Tibial nerve (tissue), 4 donors: ENCODE data around the gene EMC1. TPM values are rescaled to one million over a fixed set of nuclear protein-coding genes. Genes with fewer than 3 reads are reported as not detected.

Experiments used
- DNase-seq, 2 donors: peaks; one replicate each; pipeline ENCODE4 v3.0.0-alpha.2; 2019; ENCODE audit warnings: low spot score in 2 of 2
- H3K27ac ChIP-seq, 4 donors: fragments of 200-600 bp; sonication (generic) in 3 of 4; one replicate each; pipeline ENCODE4 v1.5.1; 2017 to 2019; ENCODE audit warnings: mild to moderate bottlenecking in 1 of 4
- H3K27me3 ChIP-seq, 2 donors: fragments of 200-600 bp; sonication (generic) in 1 of 2; one replicate each; pipeline versions ENCODE4 v1.5.1 to v1.6.0; 2017 to 2019
- H3K36me3 ChIP-seq, 3 donors: fragments of 200-600 bp; sonication (generic); one replicate each; pipeline ENCODE4 v1.5.1; 2018 to 2019
- H3K4me1 ChIP-seq, 4 donors: fragments of 200-600 bp; sonication (generic) in 3 of 4; one replicate each; pipeline ENCODE4 v1.5.1; 2017 to 2019
- H3K4me3 ChIP-seq, 4 donors: fragments of 200-600 bp; sonication (generic) in 3 of 4; one replicate each; pipeline ENCODE4 v1.5.1; 2017 to 2019; ENCODE audit warnings: mild to moderate bottlenecking in 1 of 4, moderate library complexity in 1 of 4
- H3K9me3 ChIP-seq, 4 donors: fragments of 200-600 bp; sonication (generic) in 3 of 4; one replicate each; pipeline ENCODE4 v1.5.1; 2017 to 2019
- CTCF ChIP-seq, 5 experiments: fragments of 200-600 bp in 3 of 5; fragments of 450-650 bp in 2 of 5; sonication (generic) in 3 of 5; IDR thresholded peaks; one replicate each; pipeline ENCODE4 v1.5.1; 2016 to 2019; ENCODE audit warnings: antibody characterized with exemption in 5 of 5, mild to moderate bottlenecking in 3 of 5, moderate library complexity in 2 of 5
- EP300 ChIP-seq, 2 donors: sonication (generic); formaldehyde crosslinking; IDR thresholded peaks; one replicate each; pipeline ENCODE4 v1.6.1; 2017; ENCODE audit warnings: antibody characterized with exemption in 2 of 2, mild to moderate bottlenecking in 1 of 2
- POLR2A ChIP-seq, 2 donors: fragments of 450-650 bp; IDR thresholded peaks; one replicate each; pipeline ENCODE4 v1.6.1; 2017; ENCODE audit warnings: antibody characterized with exemption in 2 of 2, mild to moderate bottlenecking in 2 of 2, moderate library complexity in 2 of 2
- WGBS, 2 donors: methylation state at CpG; one replicate each; pipeline ENCODE4 v1.1.5; 2018; 5-methylcytosine and 5-hydroxymethylcytosine counted together
- total RNA-seq, 4 donors: library from RNA; depleted of rRNA; stranded (reverse); fragments of >200 nt; gene quantifications; one replicate each; pipeline ENCODE4 v1.1.0, GENCODE V29; 2016

Gene EMC1
- total RNA-seq, 4 donors from 2014 or later, result 25.6 to 46.8 (median 39.1) TPM

GRCh38 chr1:19166066-19166465 lies 85.3 kb downstream of the EMC1 start:
- H3K27ac ChIP-seq, result no peak overlapping the region
- H3K4me1 ChIP-seq, result no peaks in the 10 kb centered on the region
- H3K9me3 ChIP-seq, result no peaks in the 10 kb centered on the region
- 76 to 78% methylated on average over 3 of the region's 3 CpGs for WGBS, 2 donors
- H3K27me3 ChIP-seq, result no peaks in the 10 kb centered on the region
- peaks cover 0 to 100% (median 40%) of the 10 kb centered on the region in 3 donors for H3K36me3 ChIP-seq
- no peak for DNase-seq
- H3K4me3 ChIP-seq, result no peak overlapping the region
- TF ChIP-seq EP300 (IDR thresholded peaks at IDR 0.05), result no peak
- TF ChIP-seq POLR2A (IDR thresholded peaks at IDR 0.05), result no peak
- TF ChIP-seq CTCF (IDR thresholded peaks at IDR 0.05), result no peak

Other genes with a start within 250 kb of the EMC1 start
- 100 to 1,000 TPM; 107 to 190 (median 142) TPM for gene UBR4, start 41.3 kb downstream of the EMC1 start, total RNA-seq
- gene MRTO4, start 281 bp upstream of the EMC1 start, total RNA-seq, result 10 to 100 TPM; 16.4 to 33.0 (median 19.5) TPM
- gene AKR7A3, start 37.2 kb upstream of the EMC1 start, total RNA-seq, result 1 to 10 TPM in 3 of 4 donors, under 1 TPM in 1; 0.84 to 4.1 (median 2.5) TPM
- 10 to 100 TPM; 64.5 to 91.0 (median 80.7) TPM for gene AKR7A2, start 60.6 kb upstream of the EMC1 start, total RNA-seq
- 10 to 100 TPM; 14.4 to 30.3 (median 21.2) TPM for gene SLC66A1, start 60.8 kb upstream of the EMC1 start, total RNA-seq
- gene CAPZB, start 234.0 kb upstream of the EMC1 start, total RNA-seq, result 100 to 1,000 TPM in 1 of 4 donors, 10 to 100 TPM in 3; 58.2 to 109 (median 96.7) TPM